Uterus (tissue), 4 donors: ENCODE measurements around the gene ZBTB46. TPM values are rescaled to one million over a fixed set of nuclear protein-coding genes. Genes with fewer than 3 reads are reported as not detected.

Experiments used
- DNase-seq, 2 donors: peaks; one replicate each; pipeline ENCODE4 v3.0.0-alpha.2; 2019 to 2020
- H3K27ac ChIP-seq, 2 donors: fragments of 200-600 bp; sonication (generic); 1 replicate in 1 of 2; 2 replicates in 1 of 2; pipeline ENCODE4 v1.5.1; 2016 to 2018
- H3K27me3 ChIP-seq, 2 donors: fragments of 200-600 bp; sonication (generic); one replicate each; pipeline ENCODE4 v1.5.1; 2018 to 2019; ENCODE audit warnings: control low read depth in 1 of 2
- H3K36me3 ChIP-seq, 2 donors: fragments of 200-600 bp; sonication (generic); one replicate each; pipeline ENCODE4 v1.5.1; 2019; ENCODE audit warnings: control low read depth in 1 of 2
- H3K4me1 ChIP-seq, 2 donors: fragments of 200-600 bp; sonication (generic); one replicate each; pipeline ENCODE4 v1.5.1; 2018 to 2019; ENCODE audit warnings: control low read depth in 1 of 2
- H3K4me3 ChIP-seq, 2 donors: fragments of 200-600 bp; sonication (generic); 1 replicate in 1 of 2; 2 replicates in 1 of 2; pipeline ENCODE4 v1.5.1; 2018 to 2019; ENCODE audit warnings: mild to moderate bottlenecking in 1 of 2
- H3K9me3 ChIP-seq, 2 donors: fragments of 200-600 bp; sonication (generic); one replicate each; pipeline ENCODE4 v1.5.1; 2019; ENCODE audit warnings: control low read depth in 1 of 2
- CTCF ChIP-seq, 4 experiments: fragments of 200-600 bp in 2 of 4; fragments of 450-650 bp in 2 of 4; sonication (generic) in 2 of 4; IDR thresholded peaks; one replicate each; pipeline ENCODE4 v1.5.1; 2016 to 2019; ENCODE audit warnings: antibody characterized with exemption in 4 of 4, mild to moderate bottlenecking in 2 of 4, moderate library complexity in 1 of 4
- POLR2A ChIP-seq, 2 donors: fragments of 450-650 bp; IDR thresholded peaks; one replicate each; pipeline ENCODE4 v1.6.1; 2016; ENCODE audit warnings: antibody characterized with exemption in 2 of 2, mild to moderate bottlenecking in 1 of 2, moderate library complexity in 1 of 2
- intact Hi-C: fragments of 100-400 bp; cut with DNase I; formaldehyde crosslinking; loops from one replicate; pipeline ENCODE4 v1.15.1; 2023; ENCODE audit warnings: low total_unique reads
- total RNA-seq, 4 donors: library from RNA; depleted of rRNA in 3 of 4; stranded (reverse); fragments of >200 nt in 3 of 4; gene quantifications; one replicate each; pipeline versions ENCODE4 v1.1.0 to v1.2.4, GENCODE V29; 2014 to 2023
- donor health status: DM: yes; HTN: yes; CAD: no.

The ZBTB46 gene
- total RNA-seq, 4 donors from 2014 or later: 5.0 to 62.8 (median 38.8) TPM

- DNase-seq: no peak
- peak overlapping the region in 1 of 2 donors; percentile 92 for H3K27ac ChIP-seq
- intact Hi-C loops: no loop called here
Observed at GRCh38 chr20:63742381-63743024, 88.6 kb downstream of the ZBTB46 start.

GRCh38 chr20:63741676-63742380, 89.2 kb downstream of the ZBTB46 start:
- peaks cover 0 to 30% of the 10 kb centered on the region in 2 donors for H3K4me1 ChIP-seq
- peak in 1 of 2 donors; percentile 46 for DNase-seq
- no peaks in the 10 kb centered on the region for H3K27me3 ChIP-seq
- no peaks in the 10 kb centered on the region for H3K9me3 ChIP-seq
- H3K36me3 ChIP-seq: no peaks in the 10 kb centered on the region
- no peak overlapping the region for H3K4me3 ChIP-seq
- TF ChIP-seq POLR2A (IDR thresholded peaks at IDR 0.05) (no peak), CTCF (IDR thresholded peaks at IDR 0.05) (no peak)
- intact Hi-C loops: no loop called here
- peak overlapping the region; percentile 88 to 92 for H3K27ac ChIP-seq

More at GRCh38 chr20:63742381-63743024, 88.6 kb downstream of the ZBTB46 start:
- Histone ChIP-seq H3K36me3 (no peaks in the 10 kb centered on the region), H3K27me3 (no peaks in the 10 kb centered on the region), H3K4me3 (no peak overlapping the region), H3K9me3 (no peaks in the 10 kb centered on the region), H3K4me1 (peaks cover 0 to 28% of the 10 kb centered on the region in 2 donors)
- TF ChIP-seq CTCF (IDR thresholded peaks at IDR 0.05) (no peak), POLR2A (IDR thresholded peaks at IDR 0.05) (no peak)

GRCh38 chr20:63741354-63741675, 89.7 kb downstream of the ZBTB46 start:
- Histone ChIP-seq H3K4me1 (peaks cover 0 to 30% of the 10 kb centered on the region in 2 donors), H3K27ac (peak overlapping the region; percentile 88 to 92), H3K36me3 (no peaks in the 10 kb centered on the region), H3K9me3 (no peaks in the 10 kb centered on the region), H3K4me3 (peak overlapping the region; percentile 55 to 77), H3K27me3 (no peaks in the 10 kb centered on the region)
- intact Hi-C loops: no loop called here
- TF ChIP-seq CTCF (IDR thresholded peaks at IDR 0.05): no peak
- no peak for TF ChIP-seq POLR2A (IDR thresholded peaks at IDR 0.05)
- no peak for DNase-seq

GRCh38 chr20:63740627-63741353, 90.3 kb downstream of the ZBTB46 start:
- H3K36me3 ChIP-seq: no peaks in the 10 kb centered on the region
- no peaks in the 10 kb centered on the region for H3K9me3 ChIP-seq
- H3K4me3 ChIP-seq: peak overlapping the region; percentile 55 to 77
- no peaks in the 10 kb centered on the region for H3K27me3 ChIP-seq
- DNase-seq: peak; percentile 96 to 98
- H3K27ac ChIP-seq: peak overlapping the region; percentile 88 to 92
- peaks cover 0 to 30% of the 10 kb centered on the region in 2 donors for H3K4me1 ChIP-seq
- TF ChIP-seq POLR2A (IDR thresholded peaks at IDR 0.05) (peak in 1 of 2 donors; percentile 51), CTCF (IDR thresholded peaks at IDR 0.05) (peak; percentile 22 to 49 (median 36))
- intact Hi-C loops: no loop called here
